ENCODE data around the gene RTN4.

Gene RTN4

GRCh38 chr2:55031505-55031904 lies 18.7 kb downstream of the RTN4 start:
- no peak for DNase-seq

- no peak for DNase-seq
These were observed 19.5 kb downstream of the RTN4 start for GRCh38 chr2:55030766-55031165.

- no peak for DNase-seq
These were observed 21.2 kb downstream of the RTN4 start for GRCh38 chr2:55029098-55029497.

GRCh38 chr2:55027226-55027625 lies 23.0 kb downstream of the RTN4 start:
- no peak for DNase-seq

- DNase-seq = no peak
These were observed 24.0 kb downstream of the RTN4 start for GRCh38 chr2:55026202-55026601.

GRCh38 chr2:55025627-55026026 lies 24.6 kb downstream of the RTN4 start:
- no peak for DNase-seq

GRCh38 chr2:55025082-55025481 lies 25.2 kb downstream of the RTN4 start:
- DNase-seq = no peak

- no peak for DNase-seq
These were observed 27.8 kb downstream of the RTN4 start for GRCh38 chr2:55022476-55022875.

GRCh38 chr2:55019526-55020258 lies 30.6 kb downstream of the RTN4 start:
- no peak for DNase-seq

- no peak for DNase-seq
These were observed 31.6 kb downstream of the RTN4 start for GRCh38 chr2:55018619-55019018.

GRCh38 chr2:55017880-55018279 lies 32.4 kb downstream of the RTN4 start:
- DNase-seq = no peak

- no peak for DNase-seq
These were observed 32.8 kb downstream of the RTN4 start for GRCh38 chr2:55017428-55017827.

- DNase-seq = peak; percentile 36
These were observed 35.0 kb downstream of the RTN4 start for GRCh38 chr2:55014962-55015939.

GRCh38 chr2:55013936-55014335 lies 36.3 kb downstream of the RTN4 start:
- no peak for DNase-seq

GRCh38 chr2:55012672-55013484 lies 37.4 kb downstream of the RTN4 start:
- DNase-seq = no peak

- DNase-seq = no peak
These were observed 38.2 kb downstream of the RTN4 start for GRCh38 chr2:55011831-55012671.

- DNase-seq = no peak
These were observed 39.3 kb downstream of the RTN4 start for GRCh38 chr2:55010915-55011314.

GRCh38 chr2:55010149-55010591 lies 40.1 kb downstream of the RTN4 start:
- no peak for DNase-seq

GRCh38 chr2:55009277-55010060 lies 40.8 kb downstream of the RTN4 start:
- DNase-seq = no peak

- DNase-seq = no peak
These were observed 43.9 kb downstream of the RTN4 start for GRCh38 chr2:55006306-55006705.
